DND-41 (cell line): ENCODE results near the gene SIRT5.

Experiments used
- ATAC-seq: fragments of 200-7000 bp; cut with Tn5 transposase; 3 replicates; pipeline ENCODE4 v1.9.1; 2021; ENCODE audit warnings: low read depth; ENCODE audit not compliant: insufficient read depth
- DNase-seq: peaks from one replicate; pipeline ENCODE4 v3.0.0-alpha.2; 2020
- H2AFZ ChIP-seq: 2 replicates; pipeline ENCODE4 v1.6.0; 2012; ENCODE audit warnings: low read depth, low read length
- H3K27ac ChIP-seq: 2 replicates; pipeline ENCODE4 v1.5.1; 2012; ENCODE audit warnings: low read length, inconsistent platforms
- H3K27me3 ChIP-seq: fragments of 200-600 bp; sonication (generic); 2 replicates; pipeline ENCODE4 v1.6.0; 2012; ENCODE audit warnings: low read length, mild to moderate bottlenecking, inconsistent platforms; ENCODE audit not compliant: insufficient read depth, poor library complexity
- H3K36me3 ChIP-seq: 2 replicates; pipeline ENCODE4 v1.5.1; 2012; ENCODE audit warnings: low read length, inconsistent platforms; ENCODE audit not compliant: insufficient read depth
- H3K4me1 ChIP-seq: 2 replicates; pipeline ENCODE4 v1.5.1; 2012; ENCODE audit warnings: mild to moderate bottlenecking, low read length; ENCODE audit not compliant: insufficient read depth
- H3K4me2 ChIP-seq: 2 replicates; pipeline ENCODE4 v1.6.0; 2012; ENCODE audit warnings: mild to moderate bottlenecking, moderate library complexity, low read length, inconsistent platforms; ENCODE audit not compliant: insufficient read depth
- H3K4me3 ChIP-seq, 2 experiments: fragments of 200-600 bp in 1 of 2; shearing (Covaris generic) in 1 of 2; 2 replicates each; pipeline ENCODE4 v1.5.1; 2012 to 2016; ENCODE audit warnings: inconsistent platforms in 2 of 2, low read length in 2 of 2, mild to moderate bottlenecking in 2 of 2, low read depth in 1 of 2, moderate library complexity in 1 of 2
- H3K79me2 ChIP-seq: 2 replicates; pipeline ENCODE4 v1.6.0; 2012; ENCODE audit warnings: low read length, inconsistent platforms; ENCODE audit not compliant: insufficient read depth
- H3K9ac ChIP-seq: 2 replicates; pipeline ENCODE4 v1.6.0; 2012; ENCODE audit warnings: low read depth, mild to moderate bottlenecking, inconsistent platforms, low read length, moderate library complexity
- H3K9me3 ChIP-seq: 2 replicates; pipeline ENCODE4 v1.5.1; 2012; ENCODE audit warnings: low read length, moderate library complexity, mild to moderate bottlenecking, inconsistent platforms; ENCODE audit not compliant: insufficient read depth, severe bottlenecking
- H4K20me1 ChIP-seq: 2 replicates; pipeline ENCODE4 v1.6.0; 2012; ENCODE audit warnings: low read length; ENCODE audit not compliant: insufficient read depth
- EZH2 ChIP-seq: IDR thresholded peaks from 3 replicates; pipeline ENCODE4 v1.6.1; 2012; ENCODE audit warnings: borderline replicate concordance, low read depth, mild to moderate bottlenecking, moderate library complexity, low read length, inconsistent platforms; ENCODE audit not compliant: severe bottlenecking
- TF ChIP-seq, protein P1 (sequence below): IDR thresholded peaks from 2 replicates; pipeline ENCODE4 v1.5.1; 2012; ENCODE audit warnings: borderline replicate concordance, low read length, moderate library complexity, mild to moderate bottlenecking; ENCODE audit not compliant: poor library complexity, severe bottlenecking; ENCODE audit errors: extremely low read depth

The SIRT5 gene

DNA sequence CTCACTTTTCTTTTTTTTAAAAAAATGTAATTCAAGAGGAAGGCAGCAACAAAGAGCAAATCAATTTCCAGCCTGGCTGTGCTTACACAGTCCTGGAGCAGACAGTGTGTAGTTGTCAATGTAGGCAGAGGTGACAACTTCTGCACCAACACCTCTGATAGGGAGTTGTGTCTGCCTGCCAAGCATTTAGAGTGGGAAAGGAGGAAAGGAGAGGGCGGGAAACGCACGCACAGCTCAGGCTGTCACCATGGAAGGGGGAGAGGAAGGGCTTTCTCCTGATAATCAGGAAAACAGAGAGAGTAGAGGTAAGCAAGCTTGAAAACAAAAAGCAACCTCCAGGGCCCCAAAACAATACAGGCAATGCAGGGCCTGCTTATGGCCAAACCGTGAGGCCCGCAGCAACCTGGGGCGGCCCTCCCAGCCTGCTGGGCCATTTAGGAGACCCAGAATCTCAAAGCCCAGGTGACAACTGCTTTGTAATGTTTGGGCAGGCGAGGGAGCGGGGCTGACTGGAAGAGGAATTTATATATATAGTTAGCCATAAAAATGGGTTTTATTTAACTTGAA, 45.5 kb upstream of the SIRT5 start:
- Histone ChIP-seq H3K9ac (no peak overlapping the region), H4K20me1 (no peaks in the 10 kb centered on the region), H3K4me1 (peaks cover 17% of the 10 kb centered on the region), H3K4me3 (no peak overlapping the region), H3K9me3 (no peaks in the 10 kb centered on the region), H3K4me2 (no peak overlapping the region), H3K27ac (no peak overlapping the region), H3K27me3 (no peaks in the 10 kb centered on the region), H3K79me2 (no peaks in the 10 kb centered on the region), H2AFZ (no peak overlapping the region), H3K36me3 (no peaks in the 10 kb centered on the region)
- DNase-seq (no peak), ATAC-seq (no peak)
- TF ChIP-seq, protein P1, sequence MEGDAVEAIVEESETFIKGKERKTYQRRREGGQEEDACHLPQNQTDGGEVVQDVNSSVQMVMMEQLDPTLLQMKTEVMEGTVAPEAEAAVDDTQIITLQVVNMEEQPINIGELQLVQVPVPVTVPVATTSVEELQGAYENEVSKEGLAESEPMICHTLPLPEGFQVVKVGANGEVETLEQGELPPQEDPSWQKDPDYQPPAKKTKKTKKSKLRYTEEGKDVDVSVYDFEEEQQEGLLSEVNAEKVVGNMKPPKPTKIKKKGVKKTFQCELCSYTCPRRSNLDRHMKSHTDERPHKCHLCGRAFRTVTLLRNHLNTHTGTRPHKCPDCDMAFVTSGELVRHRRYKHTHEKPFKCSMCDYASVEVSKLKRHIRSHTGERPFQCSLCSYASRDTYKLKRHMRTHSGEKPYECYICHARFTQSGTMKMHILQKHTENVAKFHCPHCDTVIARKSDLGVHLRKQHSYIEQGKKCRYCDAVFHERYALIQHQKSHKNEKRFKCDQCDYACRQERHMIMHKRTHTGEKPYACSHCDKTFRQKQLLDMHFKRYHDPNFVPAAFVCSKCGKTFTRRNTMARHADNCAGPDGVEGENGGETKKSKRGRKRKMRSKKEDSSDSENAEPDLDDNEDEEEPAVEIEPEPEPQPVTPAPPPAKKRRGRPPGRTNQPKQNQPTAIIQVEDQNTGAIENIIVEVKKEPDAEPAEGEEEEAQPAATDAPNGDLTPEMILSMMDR, result no peak
- no peak for TF ChIP-seq EZH2

DNA sequence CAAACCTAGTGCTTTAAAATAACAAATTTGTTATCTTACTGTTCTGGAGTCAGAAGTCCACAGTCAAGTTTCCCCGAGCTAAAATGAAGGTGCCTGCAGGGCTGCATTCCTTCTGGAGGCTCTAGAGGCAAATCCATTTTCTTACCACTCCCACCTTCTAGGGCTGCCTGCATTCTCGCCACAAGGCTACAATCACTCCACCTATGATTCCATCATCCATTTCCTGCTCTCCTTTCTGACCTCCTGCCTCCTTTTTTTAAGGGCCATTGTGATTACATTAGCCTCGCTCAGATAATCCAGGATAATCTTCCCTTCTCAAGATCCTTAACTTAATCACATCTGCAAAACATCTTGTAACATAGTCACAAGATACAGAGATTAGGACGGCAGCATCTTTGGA, 42.4 kb upstream of the SIRT5 start:
- Histone ChIP-seq H3K27ac (no peak overlapping the region), H3K79me2 (no peaks in the 10 kb centered on the region), H3K4me2 (no peak overlapping the region), H3K27me3 (no peaks in the 10 kb centered on the region), H2AFZ (no peak overlapping the region), H3K4me1 (peaks cover 4% of the 10 kb centered on the region), H3K9ac (no peak overlapping the region), H3K36me3 (no peaks in the 10 kb centered on the region), H3K9me3 (no peaks in the 10 kb centered on the region), H3K4me3 (no peak overlapping the region), H4K20me1 (no peaks in the 10 kb centered on the region)
- DNase-seq, result no peak
- no peak for TF ChIP-seq EZH2
- TF ChIP-seq, protein P1, result no peak
- ATAC-seq, result no peak

DNA sequence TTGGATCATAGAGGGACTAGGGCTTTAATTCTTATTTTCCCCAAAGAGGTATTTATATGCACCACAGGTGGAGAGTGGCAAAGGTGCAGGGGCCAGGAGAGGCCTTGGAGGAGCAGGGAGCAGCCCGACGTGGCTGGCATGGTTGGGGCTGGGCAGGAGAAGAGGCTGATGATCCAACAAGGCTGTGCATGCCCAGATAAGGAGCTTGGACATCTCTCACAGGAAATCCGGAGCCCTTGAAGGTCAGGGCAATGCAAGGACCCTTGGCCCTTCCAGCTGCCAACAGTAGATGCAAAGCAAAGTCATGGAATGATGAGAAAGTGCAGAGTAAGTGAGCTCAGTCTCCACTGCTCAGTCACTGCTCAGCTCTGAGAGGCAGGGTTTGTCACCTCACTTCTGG, 39.9 kb upstream of the SIRT5 start:
- no peak for DNase-seq
- Histone ChIP-seq H3K4me3 (no peak overlapping the region), H3K9me3 (no peaks in the 10 kb centered on the region), H3K4me1 (no peaks in the 10 kb centered on the region), H3K9ac (no peak overlapping the region), H3K4me2 (no peak overlapping the region), H4K20me1 (no peaks in the 10 kb centered on the region), H3K27me3 (peaks cover 3% of the 10 kb centered on the region), H2AFZ (no peak overlapping the region), H3K27ac (no peak overlapping the region), H3K79me2 (no peaks in the 10 kb centered on the region), H3K36me3 (no peaks in the 10 kb centered on the region)
- TF ChIP-seq, protein P1, result no peak
- TF ChIP-seq EZH2, result no peak
- no peak for ATAC-seq

DNA sequence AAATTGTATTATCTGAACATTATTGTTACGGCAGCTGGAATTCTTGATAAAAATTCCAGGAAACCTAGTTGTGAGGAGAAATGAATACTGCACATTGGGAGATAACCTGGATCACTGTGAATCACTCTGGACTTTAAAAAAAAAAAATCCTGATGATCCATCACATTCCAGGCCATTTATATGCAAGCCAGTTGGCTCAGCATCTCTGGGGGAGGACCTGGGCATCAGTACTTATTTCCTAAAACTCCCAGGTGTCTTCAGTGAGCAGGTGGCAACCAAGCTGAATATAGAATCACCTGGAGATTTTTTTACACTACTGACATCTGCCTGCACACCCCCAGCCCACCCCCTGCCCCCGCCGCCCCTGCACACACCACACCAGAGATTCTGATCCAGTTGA, 39.1 kb upstream of the SIRT5 start:
- TF ChIP-seq, protein P1, result no peak
- no peak for TF ChIP-seq EZH2
- H4K20me1 ChIP-seq, result no peaks in the 10 kb centered on the region
- ATAC-seq, result no peak

More for the DNA sequence above, 39.1 kb upstream of the SIRT5 start:
- Histone ChIP-seq H2AFZ (no peak overlapping the region), H3K9ac (no peak overlapping the region), H3K27ac (no peak overlapping the region), H3K4me2 (no peak overlapping the region), H3K4me3 (no peak overlapping the region), H3K79me2 (no peaks in the 10 kb centered on the region), H3K36me3 (no peaks in the 10 kb centered on the region), H3K4me1 (no peaks in the 10 kb centered on the region), H3K27me3 (peaks cover 3% of the 10 kb centered on the region), H3K9me3 (no peaks in the 10 kb centered on the region)
- DNase-seq, result no peak
